Loucy (cell line): ENCODE data around the gene SUPV3L1.

Experiments used
- EZH2phosphoT487 ChIP-seq: fragments of 200-600 bp; IDR thresholded peaks from 2 replicates; pipeline ENCODE4 v1.6.1; 2018; ENCODE audit warnings: antibody characterized with exemption, mild to moderate bottlenecking, moderate library complexity, borderline replicate concordance
- TF ChIP-seq, protein P1 (sequence below): fragments of 200-600 bp; sonication (generic); conservative IDR thresholded peaks from 2 replicates; pipeline ENCODE4 v1.5.1; 2014; ENCODE audit warnings: mild to moderate bottlenecking, antibody characterized with exemption, low read length

DNA sequence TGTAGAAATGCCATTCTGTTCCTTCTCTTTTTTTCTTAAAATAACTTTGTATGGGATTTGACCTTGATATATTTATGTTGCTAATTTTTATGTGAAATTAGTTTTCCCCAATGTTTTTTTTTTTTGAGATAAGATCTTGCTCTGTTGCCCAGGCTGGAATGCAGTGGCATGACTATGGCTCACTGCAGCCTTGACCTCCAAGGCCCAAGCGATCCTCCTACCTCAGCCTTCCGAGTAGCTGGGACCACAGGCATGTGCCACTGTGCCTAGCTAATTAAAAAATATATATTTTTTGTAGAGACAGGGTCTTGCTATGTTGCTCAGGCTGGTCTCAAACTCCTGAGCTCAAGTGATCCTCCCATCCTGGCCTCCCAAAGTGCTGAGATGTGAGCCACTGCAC, 40.1 kb upstream of the SUPV3L1 start:
- TF ChIP-seq, protein P1, sequence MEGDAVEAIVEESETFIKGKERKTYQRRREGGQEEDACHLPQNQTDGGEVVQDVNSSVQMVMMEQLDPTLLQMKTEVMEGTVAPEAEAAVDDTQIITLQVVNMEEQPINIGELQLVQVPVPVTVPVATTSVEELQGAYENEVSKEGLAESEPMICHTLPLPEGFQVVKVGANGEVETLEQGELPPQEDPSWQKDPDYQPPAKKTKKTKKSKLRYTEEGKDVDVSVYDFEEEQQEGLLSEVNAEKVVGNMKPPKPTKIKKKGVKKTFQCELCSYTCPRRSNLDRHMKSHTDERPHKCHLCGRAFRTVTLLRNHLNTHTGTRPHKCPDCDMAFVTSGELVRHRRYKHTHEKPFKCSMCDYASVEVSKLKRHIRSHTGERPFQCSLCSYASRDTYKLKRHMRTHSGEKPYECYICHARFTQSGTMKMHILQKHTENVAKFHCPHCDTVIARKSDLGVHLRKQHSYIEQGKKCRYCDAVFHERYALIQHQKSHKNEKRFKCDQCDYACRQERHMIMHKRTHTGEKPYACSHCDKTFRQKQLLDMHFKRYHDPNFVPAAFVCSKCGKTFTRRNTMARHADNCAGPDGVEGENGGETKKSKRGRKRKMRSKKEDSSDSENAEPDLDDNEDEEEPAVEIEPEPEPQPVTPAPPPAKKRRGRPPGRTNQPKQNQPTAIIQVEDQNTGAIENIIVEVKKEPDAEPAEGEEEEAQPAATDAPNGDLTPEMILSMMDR: no peak
- TF ChIP-seq EZH2phosphoT487: no peak
